GM10266 (cell line): ENCODE results near the gene KLHDC7A.

ENCODE experiments used
- DNase-seq: peaks from one replicate; pipeline ENCODE4 v3.0.0; 2012; ENCODE audit errors: extremely low spot score
- TF ChIP-seq, protein P1 (sequence below): IDR thresholded peaks from 2 replicates; pipeline ENCODE4 v1.5.1; 2012; ENCODE audit warnings: mild to moderate bottlenecking, low read depth; ENCODE audit not compliant: control insufficient read depth, insufficient read depth; ENCODE audit errors: missing control alignments

KLHDC7A gene

DNA sequence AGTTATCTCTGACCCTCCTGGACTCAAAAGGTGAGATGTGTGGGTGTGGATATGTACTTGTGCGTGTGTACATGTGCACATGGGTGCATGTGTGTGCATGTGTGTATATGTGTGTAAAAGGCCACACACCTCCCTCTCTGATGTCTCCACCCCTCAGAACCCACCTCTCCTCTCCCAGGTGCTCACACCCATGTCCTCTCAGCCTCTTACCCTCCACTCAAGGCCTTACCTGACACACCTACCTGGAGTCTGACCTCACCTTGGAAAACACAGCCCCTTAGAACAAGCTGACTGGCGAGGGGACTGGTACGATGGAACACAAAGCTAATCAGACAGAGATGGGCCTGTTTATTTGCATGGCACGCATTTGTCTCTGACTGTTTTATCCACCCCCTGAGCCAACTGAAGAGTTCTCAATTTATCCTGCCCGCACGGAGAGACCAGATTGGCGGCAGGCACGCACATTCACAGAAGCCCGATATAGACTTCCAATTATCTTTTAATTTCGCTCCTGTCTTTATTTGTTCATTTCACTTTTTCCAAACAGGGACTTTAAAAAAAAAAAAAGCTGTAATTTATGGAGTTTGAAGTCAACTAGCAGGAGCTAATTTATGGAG is 6.1 kb upstream of the KLHDC7A start:
- no peak for DNase-seq
- TF ChIP-seq, protein P1, sequence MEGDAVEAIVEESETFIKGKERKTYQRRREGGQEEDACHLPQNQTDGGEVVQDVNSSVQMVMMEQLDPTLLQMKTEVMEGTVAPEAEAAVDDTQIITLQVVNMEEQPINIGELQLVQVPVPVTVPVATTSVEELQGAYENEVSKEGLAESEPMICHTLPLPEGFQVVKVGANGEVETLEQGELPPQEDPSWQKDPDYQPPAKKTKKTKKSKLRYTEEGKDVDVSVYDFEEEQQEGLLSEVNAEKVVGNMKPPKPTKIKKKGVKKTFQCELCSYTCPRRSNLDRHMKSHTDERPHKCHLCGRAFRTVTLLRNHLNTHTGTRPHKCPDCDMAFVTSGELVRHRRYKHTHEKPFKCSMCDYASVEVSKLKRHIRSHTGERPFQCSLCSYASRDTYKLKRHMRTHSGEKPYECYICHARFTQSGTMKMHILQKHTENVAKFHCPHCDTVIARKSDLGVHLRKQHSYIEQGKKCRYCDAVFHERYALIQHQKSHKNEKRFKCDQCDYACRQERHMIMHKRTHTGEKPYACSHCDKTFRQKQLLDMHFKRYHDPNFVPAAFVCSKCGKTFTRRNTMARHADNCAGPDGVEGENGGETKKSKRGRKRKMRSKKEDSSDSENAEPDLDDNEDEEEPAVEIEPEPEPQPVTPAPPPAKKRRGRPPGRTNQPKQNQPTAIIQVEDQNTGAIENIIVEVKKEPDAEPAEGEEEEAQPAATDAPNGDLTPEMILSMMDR, result no peak

DNA sequence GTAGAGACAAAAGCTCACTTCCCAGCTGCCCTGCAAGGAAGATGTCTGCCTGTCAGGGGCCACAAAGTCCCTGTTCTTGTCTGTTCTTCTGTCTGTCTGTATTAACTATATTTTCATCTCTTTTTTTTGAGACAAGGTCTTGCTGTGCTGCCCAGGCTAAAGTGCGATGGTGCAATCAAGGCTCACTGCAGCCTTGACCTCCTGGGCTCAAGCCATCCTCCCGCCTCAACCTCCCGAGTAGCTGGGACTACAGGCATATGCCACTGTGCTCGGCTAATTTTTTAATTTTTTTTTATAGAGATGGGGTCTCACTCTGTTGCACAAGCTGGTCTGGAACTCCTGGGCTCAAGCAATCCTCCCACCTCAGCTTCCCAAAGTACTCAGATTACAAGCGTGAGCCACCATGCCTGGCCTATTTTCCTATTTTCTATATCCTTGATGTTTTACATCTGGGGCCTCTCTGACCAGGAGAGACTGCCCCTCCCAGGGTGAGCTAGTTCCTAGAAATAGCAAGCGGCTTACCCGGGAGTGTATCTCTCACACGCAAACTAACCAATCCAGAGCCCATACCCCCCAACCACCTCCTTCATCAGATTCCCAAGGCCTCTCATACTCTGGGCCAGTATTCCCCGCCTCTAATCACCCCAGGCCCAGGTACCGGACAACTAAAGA is 5.4 kb upstream of the KLHDC7A start:
- DNase-seq, result no peak
- TF ChIP-seq, protein P1, result no peak

DNA sequence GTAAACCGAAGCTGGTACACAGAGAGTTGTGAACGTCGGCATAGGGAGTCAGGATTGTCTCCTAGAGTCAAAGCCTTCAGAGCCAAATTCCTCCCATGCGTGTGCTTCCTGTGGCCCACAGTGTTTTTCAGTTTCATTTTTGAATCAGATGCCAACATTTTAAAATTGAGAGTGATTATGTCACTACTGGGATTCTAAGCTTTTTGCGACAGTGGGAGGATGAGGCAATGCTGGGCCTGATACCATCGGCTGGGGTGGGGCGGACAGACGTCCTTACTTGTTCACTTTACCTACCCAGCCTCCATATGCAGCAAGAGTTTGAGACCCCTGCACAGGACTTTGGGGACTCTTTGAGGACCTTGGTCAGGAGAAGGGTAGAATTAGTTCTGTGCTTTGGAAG is 1.3 kb upstream of the KLHDC7A start:
- DNase-seq, result no peak
- TF ChIP-seq, protein P1, result no peak

DNA sequence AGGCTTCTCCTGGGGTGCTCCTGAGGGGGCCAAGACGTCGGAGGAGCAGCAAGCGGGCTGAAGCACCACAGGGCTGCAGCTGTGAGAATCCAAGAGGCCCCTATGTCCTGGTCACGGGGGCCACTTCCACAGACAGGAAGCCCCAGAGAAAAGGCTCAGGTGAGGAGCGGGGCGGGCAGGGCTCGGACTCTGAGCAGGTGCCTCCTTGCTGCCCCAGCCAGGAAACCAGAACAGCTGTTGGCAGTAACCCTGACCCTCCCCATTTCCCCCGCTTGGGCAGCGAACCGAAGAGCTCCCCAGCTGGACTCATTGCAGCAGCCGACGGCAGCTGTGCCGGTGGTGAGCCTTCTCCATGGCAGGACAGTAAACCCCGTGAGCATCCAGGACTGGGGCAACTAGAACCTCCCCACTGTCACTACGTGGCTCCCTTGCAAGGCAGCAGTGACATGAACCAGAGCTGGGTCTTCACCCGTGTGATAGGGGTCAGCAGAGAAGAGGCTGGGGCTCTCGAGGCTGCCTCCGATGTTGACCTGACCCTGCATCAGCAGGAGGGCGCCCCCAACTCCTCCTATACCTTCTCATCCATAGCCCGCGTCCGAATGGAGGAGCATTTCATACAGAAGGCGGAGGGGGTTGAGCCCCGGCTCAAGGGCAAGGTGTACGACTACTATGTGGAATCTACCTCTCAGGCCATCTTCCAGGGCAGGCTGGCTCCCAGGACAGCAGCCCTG is 625 bp downstream of the KLHDC7A start:
- no peak for DNase-seq
- TF ChIP-seq, protein P1, result no peak

DNA sequence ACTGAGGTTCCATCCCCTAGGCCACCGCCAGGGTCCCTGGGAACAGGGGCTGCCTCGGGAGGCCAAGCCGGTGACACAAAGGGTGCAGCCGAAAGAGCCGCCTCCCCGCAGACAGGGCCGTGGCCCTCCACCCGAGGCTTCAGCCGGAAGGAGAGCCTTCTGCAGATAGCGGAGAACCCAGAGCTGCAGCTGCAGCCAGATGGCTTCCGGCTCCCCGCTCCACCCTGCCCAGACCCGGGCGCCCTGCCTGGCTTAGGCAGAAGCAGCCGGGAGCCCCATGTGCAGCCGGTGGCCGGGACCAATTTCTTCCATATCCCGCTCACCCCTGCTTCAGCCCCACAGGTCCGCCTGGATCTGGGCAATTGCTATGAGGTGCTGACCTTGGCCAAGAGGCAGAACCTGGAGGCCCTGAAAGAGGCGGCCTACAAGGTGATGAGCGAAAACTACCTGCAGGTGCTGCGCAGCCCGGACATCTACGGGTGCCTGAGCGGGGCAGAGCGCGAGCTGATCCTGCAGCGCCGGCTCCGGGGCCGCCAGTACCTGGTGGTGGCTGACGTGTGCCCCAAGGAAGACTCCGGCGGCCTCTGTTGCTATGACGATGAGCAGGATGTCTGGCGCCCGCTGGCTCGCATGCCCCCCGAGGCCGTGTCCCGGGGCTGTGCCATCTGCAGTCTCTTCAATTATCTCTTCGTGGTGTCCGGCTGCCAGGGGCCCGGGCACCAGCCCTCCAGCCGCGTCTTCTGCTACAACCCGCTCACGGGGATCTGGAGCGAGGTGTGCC is 1.4 kb downstream of the KLHDC7A start:
- no peak for DNase-seq

DNA sequence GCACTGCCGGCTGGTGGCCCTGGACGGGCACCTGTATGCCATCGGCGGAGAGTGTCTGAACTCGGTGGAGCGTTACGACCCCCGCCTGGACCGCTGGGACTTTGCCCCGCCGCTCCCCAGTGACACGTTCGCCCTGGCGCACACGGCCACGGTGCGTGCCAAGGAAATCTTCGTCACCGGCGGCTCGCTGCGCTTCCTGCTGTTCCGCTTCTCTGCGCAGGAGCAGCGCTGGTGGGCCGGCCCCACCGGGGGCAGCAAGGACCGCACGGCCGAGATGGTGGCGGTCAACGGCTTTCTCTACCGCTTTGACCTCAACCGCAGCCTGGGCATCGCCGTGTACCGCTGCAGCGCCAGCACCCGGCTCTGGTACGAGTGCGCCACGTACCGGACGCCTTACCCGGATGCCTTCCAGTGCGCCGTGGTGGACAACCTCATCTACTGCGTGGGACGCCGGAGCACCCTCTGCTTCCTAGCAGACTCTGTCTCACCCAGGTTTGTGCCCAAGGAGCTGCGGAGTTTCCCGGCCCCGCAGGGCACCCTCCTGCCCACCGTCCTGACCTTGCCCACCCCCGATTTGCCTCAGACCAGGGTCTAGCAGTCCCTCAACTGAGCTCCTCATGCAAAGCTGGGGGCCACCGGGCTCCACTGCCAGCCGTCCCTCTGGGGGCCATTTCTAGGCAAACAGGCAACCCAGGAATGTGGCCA is 2.1 kb downstream of the KLHDC7A start:
- no peak for DNase-seq
- TF ChIP-seq, protein P1, result no peak

More for the DNA sequence above, 1.4 kb downstream of the KLHDC7A start:
- TF ChIP-seq, protein P1, result no peak
